ENCODE data around the gene FLVCR2. TPM values are rescaled to one million over a fixed set of nuclear protein-coding genes. Genes with fewer than 3 reads are reported as not detected.

FLVCR2 gene
- total RNA-seq, 1 donor from 2014 or later, result 0.75 TPM

- no peak for TF ChIP-seq CTCF (conservative IDR thresholded peaks at IDR 0.05; ENCODE audit: low read depth, low read length)
These were observed 32.5 kb upstream of the FLVCR2 start for GRCh38 chr14:75545907-75546306.

GRCh38 chr14:75547552-75548250 is 30.7 kb upstream of the FLVCR2 start:
- no peak for DNase-seq (ENCODE audit: low read depth)
- TF ChIP-seq CTCF (conservative IDR thresholded peaks at IDR 0.05; ENCODE audit: low read depth, low read length), result no peak

More at GRCh38 chr14:75545907-75546306, 32.5 kb upstream of the FLVCR2 start:
- DNase-seq (ENCODE audit: low read depth), result no peak
- H3K4me3 ChIP-seq (ENCODE audit: low read depth, low read length), result no peak overlapping the region

GRCh38 chr14:75548544-75548943 is 29.9 kb upstream of the FLVCR2 start:
- no peak for DNase-seq (ENCODE audit: low read depth)
- no peak for TF ChIP-seq CTCF (conservative IDR thresholded peaks at IDR 0.05; ENCODE audit: low read depth, low read length)
- H3K4me3 ChIP-seq (ENCODE audit: low read depth, low read length), result no peak overlapping the region

More at GRCh38 chr14:75547552-75548250, 30.7 kb upstream of the FLVCR2 start:
- no peak overlapping the region for H3K4me3 ChIP-seq (ENCODE audit: low read depth, low read length)

GRCh38 chr14:75549169-75549568 is 29.3 kb upstream of the FLVCR2 start:
- no peak for TF ChIP-seq CTCF (conservative IDR thresholded peaks at IDR 0.05; ENCODE audit: low read depth, low read length)
- no peak overlapping the region for H3K4me3 ChIP-seq (ENCODE audit: low read depth, low read length)
- DNase-seq (ENCODE audit: low read depth), result no peak

- no peak overlapping the region for H3K4me3 ChIP-seq (ENCODE audit: low read depth, low read length)
- no peak for DNase-seq (ENCODE audit: low read depth)
- TF ChIP-seq CTCF (conservative IDR thresholded peaks at IDR 0.05; ENCODE audit: low read depth, low read length), result no peak
These were observed 27.4 kb upstream of the FLVCR2 start for GRCh38 chr14:75551021-75551420.

- no peak for DNase-seq (ENCODE audit: low read depth)
- no peak overlapping the region for H3K4me3 ChIP-seq (ENCODE audit: low read depth, low read length)
- TF ChIP-seq CTCF (conservative IDR thresholded peaks at IDR 0.05; ENCODE audit: low read depth, low read length), result no peak
These were observed 25.3 kb upstream of the FLVCR2 start for GRCh38 chr14:75553157-75553556.

- no peak for TF ChIP-seq CTCF (conservative IDR thresholded peaks at IDR 0.05; ENCODE audit: low read depth, low read length)
- no peak overlapping the region for H3K4me3 ChIP-seq (ENCODE audit: low read depth, low read length)
- no peak for DNase-seq (ENCODE audit: low read depth)
These were observed 24.6 kb upstream of the FLVCR2 start for GRCh38 chr14:75553761-75554364.
